GM19452 (cell line): Measurements from ENCODE around the gene RBMS2.

Experiments
- ATAC-seq: cut with Tn5 transposase; IDR thresholded peaks from one replicate; pipeline ENCODE4 v1.9.1; 2021; ENCODE audit not compliant: unreplicated experiment

Gene RBMS2

DNA sequence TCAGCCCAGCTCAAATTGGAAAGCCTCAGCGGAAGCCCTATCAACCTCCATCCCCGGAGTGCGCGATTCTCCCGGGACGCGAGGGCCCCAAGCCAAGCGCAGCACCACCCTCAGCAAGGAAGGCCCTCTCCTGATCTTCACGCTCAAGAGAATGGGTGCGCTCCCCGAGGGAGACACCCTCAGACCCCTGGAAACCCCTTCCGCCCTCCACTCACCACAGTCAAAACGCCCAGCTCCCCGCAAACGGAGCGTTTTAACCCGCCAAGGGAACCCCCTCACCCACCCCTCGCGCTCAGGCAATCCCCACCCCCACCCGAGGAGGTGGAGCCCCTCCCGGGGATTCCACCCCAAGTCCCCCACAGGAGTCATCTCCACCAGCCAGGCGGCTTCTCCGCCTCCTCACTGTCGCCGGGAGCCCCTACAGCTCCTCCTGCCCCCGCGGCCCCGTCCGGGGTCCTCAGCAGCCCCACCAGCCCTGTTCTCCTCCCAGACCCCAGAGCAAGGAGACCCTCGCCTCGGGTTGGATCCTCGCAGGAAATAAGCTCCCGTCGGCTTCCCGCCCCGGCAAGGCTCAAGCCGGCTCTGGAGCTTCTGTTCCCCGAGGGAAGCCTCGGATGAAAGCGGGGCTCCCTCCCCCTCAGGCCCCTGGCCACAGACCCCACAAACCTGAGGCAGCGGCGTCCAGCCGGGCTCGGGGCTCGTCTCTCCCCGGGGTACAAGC is 108.0 kb downstream of the RBMS2 start:
- no peak for ATAC-seq

DNA sequence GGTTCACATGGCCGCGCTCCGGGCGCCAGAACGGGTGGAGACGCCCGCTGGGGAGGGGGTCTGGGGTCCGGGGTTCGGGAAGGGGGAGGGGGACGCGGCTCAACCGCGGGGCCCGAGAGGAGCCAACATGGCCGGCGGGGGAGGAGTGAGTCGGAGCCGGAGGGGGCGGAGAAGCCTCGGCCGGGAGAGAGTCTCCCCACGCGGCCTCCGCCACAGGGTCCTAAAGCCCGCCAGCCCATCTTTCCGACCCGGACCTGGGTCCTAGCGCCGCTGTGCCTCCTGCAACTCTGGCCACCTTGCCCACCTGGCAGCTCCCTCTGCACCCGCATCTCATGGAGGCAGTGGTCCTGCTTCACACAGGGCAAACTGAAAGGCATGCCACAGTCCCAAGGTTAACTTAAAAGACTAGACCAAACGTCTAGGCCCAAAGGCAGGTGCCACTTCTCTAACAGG is 108.6 kb downstream of the RBMS2 start, which contains the start of gene BAZ2A:
Gene BAZ2A, minus strand, starts transcription at position 147 of the 453 bp plus-strand sequence. CDS start 12,796 bp downstream, outside the sequence.
- peak; percentile 65 for ATAC-seq

DNA sequence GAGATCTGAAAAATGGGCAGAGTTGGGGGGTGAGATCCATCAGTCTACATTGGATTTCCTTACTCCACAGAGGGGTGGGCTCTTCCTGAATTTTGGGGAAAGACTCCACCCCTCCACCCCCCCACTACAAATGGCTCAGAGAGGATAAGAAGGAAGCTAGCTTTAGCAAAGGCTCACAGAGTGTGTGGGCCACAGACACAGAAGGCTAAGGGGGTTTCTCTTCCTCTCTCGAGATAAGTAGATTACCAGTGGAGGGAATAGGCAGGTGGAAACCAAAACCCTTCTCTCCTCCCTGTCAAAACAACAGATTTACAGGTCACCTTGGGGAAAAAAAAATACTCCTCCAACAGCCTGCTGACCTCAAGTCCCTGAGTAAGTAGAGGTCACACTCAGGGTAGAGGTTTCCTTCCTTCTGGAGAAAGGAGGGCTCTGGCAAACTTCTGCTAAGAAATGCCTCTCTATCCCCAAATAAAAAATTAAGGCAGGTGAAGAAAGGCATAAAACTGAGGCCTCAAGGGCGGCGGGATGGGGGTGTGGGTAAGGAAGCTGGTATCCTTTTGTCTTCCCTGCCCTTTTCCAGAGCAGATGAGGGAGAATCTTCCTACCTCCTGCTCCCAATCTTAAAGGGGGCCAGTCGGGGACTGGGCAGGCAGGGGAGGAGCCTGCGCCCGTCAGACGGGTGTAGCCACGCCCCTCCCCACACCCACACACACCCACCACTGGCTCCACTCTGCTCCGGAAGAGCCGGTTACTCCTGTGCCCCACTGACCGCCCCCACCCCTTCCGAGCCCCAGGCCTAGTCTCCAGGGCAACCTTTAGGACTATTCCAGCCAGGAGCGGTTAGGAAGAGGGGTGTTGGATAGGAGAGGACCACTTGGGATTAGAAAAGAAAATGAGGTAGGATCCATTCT is 110.4 kb downstream of the RBMS2 start:
- ATAC-seq, result no peak

DNA sequence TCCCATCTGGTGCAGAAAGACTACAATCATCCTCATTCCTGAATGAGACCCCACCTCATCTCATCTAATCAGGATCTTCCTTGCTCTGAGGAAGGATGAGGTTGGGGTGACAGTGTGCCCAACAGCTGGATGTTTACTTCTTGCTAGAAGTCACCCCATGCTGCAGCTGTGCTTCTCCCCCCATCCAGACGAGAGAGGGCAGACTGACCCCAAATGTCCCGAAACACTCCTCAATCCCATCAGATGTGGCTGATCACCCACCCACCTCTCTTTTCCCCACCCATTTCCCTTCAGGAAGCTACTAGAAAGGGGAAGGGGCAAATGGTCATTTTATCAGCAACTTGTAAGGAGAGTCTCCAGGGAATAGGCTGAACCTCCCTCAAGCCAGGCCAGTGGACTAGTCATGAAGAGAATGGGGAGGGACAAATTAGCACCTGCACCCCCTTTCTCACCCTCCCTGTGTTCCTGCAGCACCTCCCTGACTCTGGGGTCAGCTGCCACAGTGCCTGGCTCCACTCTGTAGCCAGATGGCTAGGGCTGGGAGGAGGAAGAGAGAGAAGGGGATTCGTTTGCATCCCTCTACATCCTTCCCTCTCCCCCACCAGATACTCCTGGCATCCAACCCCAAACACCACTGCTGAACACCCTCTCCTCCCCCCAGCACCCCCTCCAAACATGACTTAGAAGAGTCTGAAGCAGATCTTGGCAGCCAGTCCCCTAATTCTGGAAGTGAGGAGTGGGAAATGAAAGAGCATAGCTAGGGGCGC is 111.3 kb downstream of the RBMS2 start:
- ATAC-seq, result no peak

DNA sequence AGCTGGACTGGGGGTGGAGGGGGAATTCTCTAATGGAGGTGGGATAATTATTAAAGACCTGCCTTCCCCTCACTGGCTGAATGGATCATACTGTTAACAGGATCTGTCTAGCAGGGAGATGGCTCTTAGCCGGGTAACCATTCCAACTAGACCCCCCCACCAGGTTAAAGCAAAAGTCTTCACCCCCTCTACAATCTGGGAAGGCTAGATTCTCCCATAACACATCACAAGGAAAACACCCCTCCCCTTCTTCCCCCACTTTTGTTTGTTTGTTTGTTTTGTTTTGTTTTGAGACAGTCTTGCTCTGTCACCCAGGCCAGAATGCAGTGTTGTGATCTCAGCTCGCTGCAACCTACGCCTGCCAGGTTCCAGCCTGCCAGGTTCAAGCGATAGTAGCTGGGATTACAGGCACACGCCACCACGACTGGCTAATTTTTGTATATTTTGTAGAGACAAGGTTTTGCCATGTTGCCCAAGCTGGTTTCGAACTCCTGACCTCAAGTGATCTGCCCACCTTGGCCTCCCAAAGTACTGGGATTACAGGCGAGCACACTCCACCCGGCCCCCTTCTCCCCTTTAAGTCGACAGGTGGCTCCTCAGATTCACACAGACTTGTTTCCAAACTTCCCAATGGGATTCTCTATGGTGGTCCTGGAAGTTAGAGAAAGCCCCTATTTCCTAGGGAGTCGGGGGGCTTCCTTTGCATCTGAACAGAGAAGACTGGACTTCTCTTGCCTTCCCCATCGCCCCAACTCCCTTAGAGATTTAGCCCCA is 112.0 kb downstream of the RBMS2 start:
- ATAC-seq, result no peak

DNA sequence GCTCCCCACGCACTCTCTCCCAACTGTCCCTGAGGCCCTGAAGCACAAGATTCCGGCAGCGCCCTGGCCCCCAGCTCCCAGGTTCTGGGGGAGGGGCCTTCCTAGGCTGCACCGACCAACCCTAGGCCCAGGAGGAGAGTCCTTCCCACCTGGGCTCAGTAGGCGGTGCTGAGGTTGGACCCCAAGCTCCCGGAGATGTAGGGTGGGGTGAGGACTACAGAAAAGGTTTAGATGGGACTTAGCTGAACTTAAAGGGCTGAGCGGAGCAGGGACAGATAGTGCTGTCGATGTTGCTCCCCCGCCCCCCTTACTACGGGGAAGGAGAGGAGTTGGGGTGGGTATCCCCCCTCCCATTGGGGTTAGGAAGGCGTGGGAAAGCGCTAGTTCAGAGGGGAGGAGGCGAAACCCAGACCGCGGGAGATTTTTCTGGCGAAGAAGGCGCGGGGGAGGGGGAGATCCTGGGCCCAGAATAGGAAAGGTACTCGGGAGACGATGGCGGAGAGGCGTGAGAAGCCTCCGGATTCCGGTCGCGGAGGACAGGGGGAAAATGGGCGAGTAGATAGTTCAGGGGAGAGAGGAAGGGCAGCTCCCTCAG is 112.7 kb downstream of the RBMS2 start:
- ATAC-seq, result no peak

DNA sequence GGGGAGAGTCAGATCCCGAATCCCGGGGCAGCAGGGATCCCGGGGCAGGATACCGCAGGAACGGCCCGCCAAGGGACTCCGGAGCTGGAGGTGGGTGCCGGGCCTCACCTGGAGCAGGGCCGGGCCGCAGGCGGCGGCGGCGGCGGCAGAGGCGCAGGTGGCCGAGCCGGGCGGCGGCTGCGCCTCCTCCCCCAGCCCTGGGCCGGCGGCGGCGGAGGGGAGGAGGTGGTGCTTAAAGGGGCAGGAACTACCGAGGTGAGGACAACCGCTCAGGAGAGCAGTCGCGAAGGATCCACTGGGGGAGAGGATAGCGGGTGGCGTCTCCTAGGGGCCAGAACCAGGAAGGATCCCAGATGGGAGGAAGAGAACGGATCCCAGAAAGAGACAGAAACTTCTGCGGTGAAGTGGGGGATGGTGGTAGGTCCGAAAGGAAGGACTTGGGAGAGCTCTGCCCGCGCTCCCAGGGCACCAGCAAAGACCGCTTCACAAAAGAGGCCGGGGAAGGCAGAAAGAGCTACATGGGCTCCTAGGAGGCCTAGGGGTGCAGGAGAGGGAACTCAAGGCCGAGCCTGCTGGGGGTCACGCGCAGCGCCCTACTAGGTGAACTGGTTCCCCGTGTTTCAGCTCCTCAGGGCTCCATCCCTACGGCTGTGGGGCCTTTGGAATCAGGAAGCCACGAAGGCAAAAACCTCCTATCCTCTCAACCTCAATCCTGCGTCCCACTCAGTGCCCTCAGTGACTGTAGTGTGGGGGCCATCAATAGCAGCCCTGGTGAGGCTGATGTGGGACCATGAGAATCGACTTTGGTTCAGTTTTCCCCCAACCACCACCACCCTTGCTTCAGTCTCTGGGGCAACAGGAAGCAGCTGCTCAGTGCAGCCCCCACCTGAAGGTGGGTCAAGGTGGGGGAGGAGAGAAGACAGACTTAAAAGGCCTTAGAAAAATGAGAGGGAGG is 113.5 kb downstream of the RBMS2 start:
- ATAC-seq, result peak; percentile 31

DNA sequence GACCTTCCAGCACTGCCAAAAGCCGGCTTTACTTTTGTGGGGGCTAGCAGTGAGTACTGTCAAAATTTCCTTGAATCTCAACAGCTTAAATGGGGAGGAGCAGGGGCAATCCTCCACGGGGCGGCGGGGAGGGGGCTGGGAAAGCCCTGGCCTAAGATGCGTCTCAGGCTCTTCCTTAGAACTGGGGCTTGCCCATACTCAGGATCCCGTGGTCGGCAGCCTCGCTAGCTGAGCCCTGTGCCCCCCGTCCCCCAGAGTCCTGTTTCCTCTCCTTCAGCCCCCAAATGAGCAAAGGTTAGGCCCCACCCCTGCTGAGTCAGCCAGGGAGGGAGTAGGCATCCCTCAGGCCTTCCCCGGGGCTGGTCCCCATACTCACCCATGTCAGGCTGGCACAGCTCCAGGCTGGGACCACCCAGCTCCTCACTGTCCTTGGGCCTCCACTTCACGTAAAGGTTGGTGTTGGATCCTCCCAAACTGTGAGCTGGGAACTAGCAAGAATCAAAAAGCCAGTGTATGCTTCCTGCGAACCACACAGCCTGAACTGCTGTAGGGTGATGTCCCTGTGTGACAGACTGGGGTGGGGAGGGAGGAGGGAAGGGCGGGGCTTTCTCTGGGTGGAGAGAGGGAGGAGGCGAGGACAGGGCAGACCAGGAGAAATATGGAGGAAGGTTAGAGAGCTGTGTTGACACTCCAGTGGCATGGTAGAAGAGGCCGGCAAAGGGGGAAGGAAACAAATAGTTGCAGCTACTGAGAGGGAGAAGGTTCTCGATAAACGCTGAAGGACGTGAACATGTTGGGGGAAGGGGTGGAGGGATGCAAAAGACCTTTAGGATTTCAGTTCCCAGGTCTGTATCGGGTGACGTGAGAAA is 114.4 kb downstream of the RBMS2 start:
- peak; percentile 50 for ATAC-seq

DNA sequence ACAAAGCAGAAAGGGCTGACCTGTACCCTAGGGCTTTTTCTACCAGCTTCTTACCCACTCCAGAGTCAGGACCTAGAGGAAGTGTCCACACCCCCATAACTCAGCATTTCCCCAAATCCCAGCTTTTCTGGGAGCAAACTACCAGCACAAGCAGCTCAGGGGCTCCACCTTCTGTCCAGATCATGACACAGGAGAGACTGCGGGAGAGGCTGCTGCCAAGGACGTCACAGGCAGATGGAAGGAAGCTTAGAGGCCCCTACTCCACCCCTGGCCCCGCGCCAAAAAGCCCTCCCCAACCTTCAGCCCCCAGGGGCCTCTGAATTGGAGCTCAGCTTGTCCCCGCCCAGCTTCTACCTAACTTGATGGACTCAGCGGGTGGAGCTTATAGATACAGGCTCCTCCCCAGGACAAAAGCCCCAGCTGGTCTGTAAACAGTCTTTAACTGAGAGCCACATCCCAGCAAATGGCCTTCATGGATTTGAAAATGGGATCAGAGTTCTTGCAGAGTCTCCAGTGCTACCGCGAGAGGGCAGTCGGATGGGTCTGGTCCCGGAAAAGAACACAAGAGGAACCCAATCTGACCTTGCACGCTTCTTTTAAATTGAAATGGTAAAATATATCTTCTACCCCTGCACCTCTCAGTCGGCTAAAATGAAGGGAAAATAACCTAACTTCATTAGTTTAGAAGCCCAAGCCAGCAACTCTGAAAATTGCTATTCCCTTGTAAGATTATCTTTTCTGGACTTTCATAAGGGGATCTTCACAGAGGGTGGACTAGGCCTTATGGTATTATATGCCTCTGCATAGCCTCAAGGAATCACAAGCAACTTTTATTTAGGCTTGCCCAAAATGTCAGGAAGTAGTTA is 115.3 kb downstream of the RBMS2 start:
- ATAC-seq, result peak; percentile 54

DNA sequence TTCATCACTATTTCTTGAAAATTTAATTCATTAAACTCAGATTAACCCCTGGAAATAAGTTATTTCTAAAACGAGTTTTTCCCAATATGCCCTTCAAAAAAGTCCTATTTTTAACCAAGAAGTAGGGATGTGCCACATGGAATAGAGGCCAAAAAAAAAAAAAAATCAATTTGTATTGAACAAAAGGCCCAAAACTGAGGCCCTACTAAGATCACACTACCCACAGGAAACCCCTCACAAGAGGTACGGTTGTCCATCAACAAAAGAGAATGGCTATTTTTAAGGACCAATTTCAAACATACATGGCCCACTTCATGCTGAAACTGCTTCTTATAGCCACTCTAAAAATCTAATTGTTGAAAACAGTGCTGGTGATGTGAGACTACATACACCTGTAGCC is 116.0 kb downstream of the RBMS2 start:
- no peak for ATAC-seq

DNA sequence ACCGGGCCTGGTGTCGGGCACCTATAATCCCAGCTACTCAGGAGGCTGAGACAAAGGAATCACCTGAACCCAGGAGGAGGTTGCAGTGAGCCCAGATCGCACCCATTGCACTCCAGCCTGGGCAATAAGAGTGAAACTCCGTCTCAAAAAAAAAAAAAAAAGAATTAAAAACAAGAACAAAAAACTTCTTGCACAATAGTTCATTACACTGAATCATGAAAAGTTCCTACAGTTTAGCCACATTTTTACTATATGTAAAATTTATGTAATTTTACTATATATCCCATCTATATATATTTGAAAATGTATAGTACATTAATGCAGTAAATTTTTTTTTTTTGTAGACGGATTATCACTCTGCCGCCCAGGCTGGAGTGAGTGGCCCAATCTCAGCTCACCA is 119.6 kb downstream of the RBMS2 start:
- ATAC-seq, result no peak

DNA sequence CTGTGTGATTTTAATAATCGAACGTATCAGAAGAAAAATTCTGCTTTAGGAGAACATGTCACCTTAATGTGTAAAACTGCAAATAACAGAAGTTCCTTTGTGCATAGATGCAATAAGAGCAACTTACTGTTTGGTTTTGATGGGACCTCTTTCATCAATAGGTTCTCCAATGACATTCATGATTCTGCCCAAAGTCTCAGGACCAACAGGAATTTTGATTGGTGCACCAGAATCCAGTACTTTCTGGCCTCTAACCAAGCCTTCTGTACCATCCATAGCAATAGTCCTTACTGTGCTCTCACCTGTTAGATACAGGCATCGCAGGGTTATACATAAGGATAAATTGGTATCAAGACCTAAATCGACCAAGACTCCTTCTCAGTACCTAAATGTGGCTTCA is 123.0 kb downstream of the RBMS2 start:
- ATAC-seq, result no peak

DNA sequence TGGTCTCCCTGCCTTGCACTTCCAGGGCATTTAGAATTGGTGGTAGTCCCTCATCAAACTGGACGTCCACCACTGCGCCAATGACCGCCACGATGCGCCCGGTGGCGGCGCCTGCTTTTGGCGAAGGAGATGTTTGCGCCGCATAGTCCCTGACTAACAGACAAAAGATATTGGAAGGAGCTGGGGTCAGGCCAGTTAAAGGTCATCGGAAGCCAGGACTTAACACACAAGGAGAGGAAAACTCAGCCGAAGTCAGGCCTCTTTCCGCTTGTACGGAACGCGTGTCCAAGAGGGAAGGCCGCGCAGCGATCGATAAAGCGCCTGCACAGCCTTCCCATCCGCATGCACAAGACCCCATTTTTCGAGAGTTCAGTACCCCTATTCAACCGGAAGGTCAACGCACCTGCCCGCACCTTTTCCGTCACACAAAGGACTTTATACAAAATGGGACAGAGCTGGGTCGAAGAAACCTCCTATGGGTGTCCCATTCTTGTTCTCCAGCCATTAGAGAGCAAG is 123.6 kb downstream of the RBMS2 start:
- ATAC-seq, result no peak
